Measurements from ENCODE around the gene RGS2. TPM values are rescaled to one million over a fixed set of nuclear protein-coding genes. Genes with fewer than 3 reads are reported as not detected.

The RGS2 gene
- total RNA-seq, 2 donors from 2014 or later = 31.2 to 51.2 TPM

- H3K4me1 ChIP-seq = no peaks in the 10 kb centered on the region
- H3K27ac ChIP-seq = no peak overlapping the region
- no peak for DNase-seq (ENCODE audit: low spot score)
- no peaks in the 10 kb centered on the region for H3K36me3 ChIP-seq
- TF ChIP-seq CTCF (IDR thresholded peaks at IDR 0.05) = no peak
- H3K9me3 ChIP-seq = no peaks in the 10 kb centered on the region
- no peak overlapping the region for H3K4me3 ChIP-seq
- no peaks in the 10 kb centered on the region for H3K27me3 ChIP-seq
Observed at GRCh38 chr1:192795916-192796618, 12.8 kb upstream of the RGS2 start.

GRCh38 chr1:192797143-192797542 lies 11.7 kb upstream of the RGS2 start:
- Histone ChIP-seq H3K36me3 (no peaks in the 10 kb centered on the region), H3K9me3 (no peaks in the 10 kb centered on the region), H3K27ac (no peak overlapping the region), H3K27me3 (no peaks in the 10 kb centered on the region), H3K4me1 (no peaks in the 10 kb centered on the region), H3K4me3 (no peak overlapping the region)
- no peak for TF ChIP-seq CTCF (IDR thresholded peaks at IDR 0.05)
- no peak for DNase-seq (ENCODE audit: low spot score)

GRCh38 chr1:192797891-192798290 lies 10.9 kb upstream of the RGS2 start:
- no peak for TF ChIP-seq CTCF (IDR thresholded peaks at IDR 0.05)
- Histone ChIP-seq H3K4me1 (no peaks in the 10 kb centered on the region), H3K27ac (no peak overlapping the region), H3K36me3 (no peaks in the 10 kb centered on the region), H3K4me3 (no peak overlapping the region), H3K9me3 (no peaks in the 10 kb centered on the region), H3K27me3 (no peaks in the 10 kb centered on the region)
- DNase-seq (ENCODE audit: low spot score) = no peak

GRCh38 chr1:192801451-192801850 lies 7.4 kb upstream of the RGS2 start:
- no peaks in the 10 kb centered on the region for H3K9me3 ChIP-seq
- no peak for TF ChIP-seq CTCF (IDR thresholded peaks at IDR 0.05)
- H3K27ac ChIP-seq = no peak overlapping the region
- no peaks in the 10 kb centered on the region for H3K4me1 ChIP-seq
- no peak overlapping the region for H3K4me3 ChIP-seq
- no peaks in the 10 kb centered on the region for H3K36me3 ChIP-seq
- H3K27me3 ChIP-seq = no peaks in the 10 kb centered on the region
- DNase-seq (ENCODE audit: low spot score) = no peak

DNA sequence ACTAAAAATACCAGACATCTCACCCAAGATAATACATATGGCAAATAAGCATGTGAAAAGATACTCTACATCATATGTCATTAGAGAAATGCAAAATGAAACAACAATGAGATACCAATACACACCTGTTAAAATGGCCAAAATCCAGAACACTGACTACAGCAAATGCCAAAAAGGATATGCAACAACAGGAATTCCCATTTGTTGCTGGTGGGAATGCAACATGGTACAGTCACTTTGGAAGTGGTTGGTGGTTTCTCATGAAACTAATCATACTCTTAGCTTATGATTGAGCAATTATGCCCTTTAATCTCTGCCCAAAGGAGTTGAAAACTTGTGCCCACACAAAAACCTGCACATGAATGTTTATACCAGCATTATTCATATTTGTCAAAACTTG lies 6.4 kb upstream of the RGS2 start:
- no peak for TF ChIP-seq CTCF (IDR thresholded peaks at IDR 0.05)
- Histone ChIP-seq H3K27me3 (no peaks in the 10 kb centered on the region), H3K4me1 (peaks cover 0 to 6% of the 10 kb centered on the region in 2 donors), H3K4me3 (no peak overlapping the region), H3K36me3 (no peaks in the 10 kb centered on the region), H3K27ac (no peak overlapping the region), H3K9me3 (no peaks in the 10 kb centered on the region)
- no peak for DNase-seq (ENCODE audit: low spot score)

GRCh38 chr1:192803501-192803900 lies 5.3 kb upstream of the RGS2 start:
- Histone ChIP-seq H3K9me3 (no peaks in the 10 kb centered on the region), H3K27ac (no peak overlapping the region), H3K27me3 (no peaks in the 10 kb centered on the region), H3K36me3 (no peaks in the 10 kb centered on the region), H3K4me3 (no peak overlapping the region), H3K4me1 (peaks cover 0 to 16% of the 10 kb centered on the region in 2 donors)
- TF ChIP-seq CTCF (IDR thresholded peaks at IDR 0.05) = no peak
- DNase-seq (ENCODE audit: low spot score) = no peak
